GM21390 (cell line): ENCODE results near the gene KIF20B.
"Not testable (repeated sequence)": the region's sequence is repeated elsewhere in the genome, so short reads cannot be mapped to it uniquely, and the experiment has no call there.

ENCODE experiments used
- ATAC-seq: cut with Tn5 transposase; IDR thresholded peaks from one replicate; pipeline ENCODE4 v1.9.1; 2021; ENCODE audit not compliant: unreplicated experiment

The KIF20B gene

DNA sequence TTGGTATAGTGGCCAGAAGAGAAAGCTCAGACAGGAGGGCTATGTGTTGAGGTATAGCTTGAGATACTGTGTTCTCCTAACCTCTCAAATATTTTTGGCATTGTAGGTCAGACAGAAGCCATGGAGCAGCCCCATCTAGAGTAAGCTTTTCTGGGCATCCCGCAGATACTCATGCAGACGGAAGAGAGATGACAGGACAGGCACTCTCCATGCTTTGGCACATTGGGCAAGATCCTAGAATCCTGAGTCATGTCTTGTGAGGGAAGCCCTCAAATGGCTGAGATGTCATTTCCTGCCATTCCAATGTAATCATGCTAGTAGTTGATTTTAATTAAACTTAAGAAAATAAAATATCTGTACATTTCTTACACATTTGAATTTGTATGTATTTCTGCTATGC is 16.8 kb upstream of the KIF20B start:
- ATAC-seq, result no peak

GRCh38 chr10:89685936-89686335 is 15.5 kb upstream of the KIF20B start:
- ATAC-seq, result no peak

DNA sequence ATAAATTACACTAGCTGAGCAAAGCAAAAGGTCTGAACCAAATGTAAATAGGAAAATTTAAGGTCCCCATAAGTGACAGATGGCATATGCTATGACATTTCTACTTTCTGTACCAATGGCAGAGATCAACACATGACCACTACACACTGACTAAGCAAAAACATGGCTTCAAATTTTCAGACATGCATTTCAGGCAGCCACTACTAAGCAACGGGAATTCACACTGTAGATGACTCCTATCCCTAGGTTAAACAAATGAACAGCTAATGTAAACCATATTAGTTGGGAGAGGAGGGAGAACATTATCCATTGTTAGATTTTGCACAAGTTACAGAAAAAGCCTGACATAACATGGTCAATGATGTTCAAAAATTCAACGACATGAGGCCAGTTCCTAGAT is 11.4 kb upstream of the KIF20B start:
- ATAC-seq, result no peak

DNA sequence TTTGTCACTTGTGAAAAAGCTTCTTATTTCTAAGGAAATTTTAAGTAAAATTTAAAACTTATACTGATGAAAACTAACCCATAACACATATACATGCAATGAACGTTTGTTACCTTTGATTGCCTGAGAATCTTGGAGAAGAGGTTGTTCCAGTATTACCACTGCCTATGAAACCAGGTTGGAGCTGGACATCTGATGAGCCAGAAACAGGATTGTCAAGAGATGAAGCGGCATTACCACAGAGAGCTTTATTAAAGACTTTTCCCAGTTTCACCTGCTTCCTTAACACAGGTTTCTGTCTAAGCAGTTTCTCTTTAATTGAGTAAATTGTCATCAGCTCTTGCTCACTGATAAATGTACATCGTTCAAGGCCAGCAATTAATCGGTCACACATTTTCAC is 9.0 kb upstream of the KIF20B start:
- no peak for ATAC-seq

DNA sequence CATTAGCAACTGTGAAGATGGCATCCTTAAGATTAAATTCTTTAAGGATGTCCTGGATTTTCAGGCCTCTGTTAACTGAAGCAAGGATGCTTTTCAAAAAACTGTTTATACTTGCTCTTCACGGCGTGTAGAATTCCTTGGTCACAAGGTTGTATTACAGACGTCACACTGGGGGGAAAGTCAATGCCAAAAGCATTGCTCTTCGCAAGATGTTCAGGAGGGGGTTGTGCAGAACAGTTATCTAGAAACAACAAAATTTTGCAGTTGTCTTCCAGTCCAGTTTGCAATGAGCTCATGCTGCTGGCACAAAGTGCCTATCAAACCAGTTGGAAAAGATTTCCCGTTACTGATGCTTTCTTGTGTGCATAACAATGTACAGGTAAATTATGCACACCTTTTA is 8.2 kb upstream of the KIF20B start:
- ATAC-seq, result no peak

GRCh38 chr10:89695307-89695706 is 6.1 kb upstream of the KIF20B start:
- no peak for ATAC-seq

GRCh38 chr10:89697946-89698345 is 3.4 kb upstream of the KIF20B start:
- no peak for ATAC-seq

DNA sequence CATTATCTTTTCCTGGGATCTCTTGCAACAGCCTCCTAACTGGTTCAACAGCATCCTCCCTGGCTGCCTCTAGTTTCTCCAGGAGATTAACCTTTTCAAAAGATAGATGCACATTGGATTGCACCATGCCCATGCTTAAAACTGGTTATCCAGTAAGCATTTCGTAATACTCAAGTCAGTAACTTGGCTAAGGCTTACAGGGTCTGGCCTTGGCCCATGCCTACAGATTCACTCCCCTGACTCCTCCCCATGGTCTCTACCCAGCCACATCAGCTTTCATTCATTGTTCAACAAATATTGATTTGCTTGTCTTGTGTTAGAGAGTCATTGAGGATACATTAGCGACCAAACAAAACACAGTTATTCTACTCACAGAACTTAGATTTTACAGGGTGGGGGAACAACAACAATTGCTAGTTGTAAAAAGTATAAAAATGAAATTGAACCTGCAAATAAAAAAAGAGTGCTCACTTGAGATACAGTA is 1.8 kb upstream of the KIF20B start:
- no peak for ATAC-seq

GRCh38 chr10:89700923-89701241 is 508 bp upstream of the KIF20B start:
- no peak for ATAC-seq

DNA sequence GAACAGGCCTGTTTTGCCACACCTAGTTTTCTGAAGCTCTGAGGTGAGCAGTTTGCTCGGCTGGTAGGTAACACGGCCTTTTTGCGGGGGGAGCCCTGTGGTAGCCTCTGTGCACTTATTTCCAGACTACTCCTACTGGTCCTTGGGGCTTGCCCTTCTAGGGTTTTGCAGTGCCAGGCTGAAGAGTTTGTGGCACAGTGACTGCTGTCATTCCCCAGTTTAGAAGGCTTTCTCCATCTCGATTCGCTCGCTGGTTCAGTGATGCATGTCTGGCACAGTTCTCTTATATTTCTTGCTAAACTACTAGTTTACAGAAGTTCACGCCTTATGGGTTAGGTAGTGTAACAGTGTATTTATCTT is 711 bp downstream of the KIF20B start:
- ATAC-seq, result no peak

GRCh38 chr10:89705466-89705865 is 4.1 kb downstream of the KIF20B start:
- no peak for ATAC-seq

- ATAC-seq, result no peak
Measured at GRCh38 chr10:89706011-89706410, 4.6 kb downstream of the KIF20B start.

DNA sequence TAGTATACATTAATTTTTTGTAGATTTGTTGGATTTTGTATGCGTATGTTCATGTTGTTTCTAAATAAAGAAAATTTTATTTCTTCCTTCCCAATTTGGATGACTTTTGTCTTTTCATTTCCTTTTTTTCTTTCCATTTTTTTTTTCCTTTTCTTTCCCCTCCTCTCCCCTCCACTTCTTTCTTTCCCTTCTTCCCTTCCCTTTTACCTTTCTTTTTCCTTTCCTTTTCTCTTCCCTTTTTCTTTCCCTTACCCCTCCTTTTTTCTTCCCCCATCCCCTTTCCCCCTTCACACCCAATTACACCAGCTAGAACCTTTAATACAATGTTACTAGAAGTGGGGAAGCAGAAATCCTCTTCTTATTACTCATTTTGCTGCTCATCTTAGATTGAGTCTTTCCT is 6.0 kb downstream of the KIF20B start:
- no peak for ATAC-seq

DNA sequence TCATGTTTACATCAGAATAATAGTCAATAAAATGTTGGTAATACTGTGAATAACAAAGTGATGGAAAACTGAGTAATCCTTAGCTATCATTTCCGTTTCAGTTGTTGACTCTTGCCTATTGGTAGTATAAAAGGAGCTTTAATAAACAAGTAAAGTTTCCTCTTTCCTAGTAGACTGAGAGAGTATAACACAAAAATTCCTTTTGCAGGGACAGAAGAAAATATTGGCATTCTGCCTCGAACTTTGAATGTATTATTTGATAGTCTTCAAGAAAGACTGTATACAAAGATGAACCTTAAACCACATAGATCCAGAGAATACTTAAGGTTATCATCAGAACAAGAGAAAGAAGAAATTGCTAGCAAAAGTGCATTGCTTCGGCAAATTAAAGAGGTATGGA is 9.4 kb downstream of the KIF20B start:
- no peak for ATAC-seq

- no peak for ATAC-seq
Measured at GRCh38 chr10:89734616-89735015, 33.2 kb downstream of the KIF20B start.

GRCh38 chr10:89738551-89739209 is 37.3 kb downstream of the KIF20B start:
- peak; percentile 91 for ATAC-seq

DNA sequence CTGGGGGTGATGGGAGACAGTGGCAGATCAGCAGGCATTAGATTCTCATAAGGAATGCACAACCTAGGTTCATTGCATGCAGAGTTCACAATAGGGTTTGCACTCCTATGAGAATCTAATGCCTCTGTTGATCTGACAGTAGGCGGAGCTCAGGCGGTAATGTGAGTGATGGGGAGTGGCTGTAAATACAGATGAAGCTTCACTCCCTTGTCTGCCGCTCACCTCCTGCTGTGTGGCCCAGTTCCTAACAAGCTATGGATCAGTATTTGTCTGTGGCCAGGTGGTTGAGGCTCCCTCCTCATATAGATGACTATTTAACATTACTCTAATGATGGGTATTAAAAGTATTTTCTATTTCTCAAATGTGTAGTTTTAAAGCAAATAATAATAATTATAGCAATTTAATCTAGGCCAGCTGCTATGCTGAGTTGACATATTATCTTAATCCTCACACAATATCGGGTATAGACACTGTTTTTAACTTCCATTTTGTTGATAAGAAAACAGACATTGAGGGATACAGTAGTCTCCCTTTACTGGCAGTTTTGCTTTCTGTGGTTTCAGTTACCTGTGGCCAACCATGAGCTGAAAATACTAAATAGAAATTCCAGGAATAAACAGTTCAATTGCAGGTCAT is 39.9 kb downstream of the KIF20B start:
- ATAC-seq, result no peak

DNA sequence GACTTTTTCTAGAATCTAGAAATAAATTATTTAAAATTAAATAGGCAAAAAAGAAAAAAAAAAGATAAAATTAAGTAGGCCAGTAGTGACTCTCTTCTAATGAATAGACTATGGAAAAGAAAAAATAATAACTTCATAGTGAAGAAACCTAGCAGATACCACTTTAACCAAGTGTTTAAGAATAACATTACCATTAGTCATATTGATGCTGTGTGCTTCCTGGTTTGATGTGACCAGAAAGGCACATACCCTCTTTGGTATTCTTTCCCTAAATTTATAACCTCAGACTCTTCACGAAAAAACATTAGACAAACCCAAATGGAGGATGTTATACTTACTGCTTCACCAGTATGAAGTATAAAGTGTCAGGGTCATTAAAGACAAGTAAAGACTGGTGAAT is 42.6 kb downstream of the KIF20B start:
- ATAC-seq, result no peak

GRCh38 chr10:89745903-89746302 is 44.5 kb downstream of the KIF20B start:
- no peak for ATAC-seq

DNA sequence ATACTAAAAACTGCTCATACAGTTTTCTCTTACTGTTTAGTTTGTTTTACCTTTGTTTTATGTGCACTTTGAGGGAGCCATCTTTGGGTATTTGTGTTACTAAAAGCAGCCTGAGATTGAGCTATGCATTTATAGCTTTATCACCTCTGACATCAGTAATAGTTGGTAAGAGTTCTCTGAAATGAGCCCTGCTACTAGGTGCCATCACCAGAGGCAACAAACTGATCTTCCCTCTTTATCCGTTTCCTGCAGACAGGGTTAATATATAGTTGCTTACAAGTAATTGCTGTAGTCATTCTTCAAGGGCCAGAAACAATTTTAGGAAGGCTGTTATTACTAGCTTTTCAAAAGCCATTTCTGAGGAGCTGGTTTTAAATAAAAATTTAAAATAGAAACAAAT is 49.1 kb downstream of the KIF20B start:
- ATAC-seq, result no peak

DNA sequence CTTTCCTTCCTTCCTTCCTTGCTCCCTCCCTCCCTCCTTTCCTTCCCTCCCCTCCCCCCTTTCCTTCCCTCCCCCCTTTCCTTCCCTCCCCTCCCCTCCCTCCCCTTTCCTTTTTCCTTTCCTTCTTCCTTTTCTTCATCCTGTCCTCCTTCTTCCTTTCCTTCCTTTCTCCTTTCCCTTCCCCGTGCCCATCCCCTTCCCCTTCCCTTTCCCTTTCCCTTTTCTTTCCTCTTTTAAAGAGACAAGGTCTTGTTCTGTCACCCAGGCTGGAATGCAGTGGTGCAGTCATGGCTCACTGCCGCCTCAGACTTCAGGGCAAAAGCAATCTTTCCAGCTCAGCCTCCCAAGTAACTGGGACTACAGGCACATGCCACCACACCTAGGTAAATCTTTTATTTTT is 54.0 kb downstream of the KIF20B start:
- ATAC-seq, result no peak

GRCh38 chr10:89759531-89759930 is 58.1 kb downstream of the KIF20B start:
- ATAC-seq, result no peak

DNA sequence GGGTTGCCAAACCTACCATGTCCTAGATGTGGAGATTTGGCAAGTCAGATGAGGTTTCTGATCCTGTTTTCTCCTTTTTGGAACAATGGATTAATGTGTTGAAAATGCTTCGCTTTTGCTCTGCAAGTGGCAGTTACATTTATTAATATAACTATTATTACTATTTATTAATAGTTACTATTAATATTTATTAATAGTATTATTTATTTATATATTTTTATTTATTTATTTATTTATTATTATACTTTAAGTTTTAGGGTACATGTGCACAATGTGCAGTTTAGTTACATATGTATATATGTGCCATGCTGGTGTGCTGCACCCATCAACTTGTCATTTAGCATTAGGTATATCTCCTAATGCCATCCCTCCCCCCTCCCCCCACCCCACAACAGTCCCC is 62.3 kb downstream of the KIF20B start:
- ATAC-seq, result not testable (repeated sequence)
